HCT116 (cell line): ENCODE measurements around the gene MAP1S. TPM values are rescaled to one million over a fixed set of nuclear protein-coding genes. Genes with fewer than 3 reads are reported as not detected.

Source experiments
- ATAC-seq: fragments of 200-7000 bp; cut with Tn5 transposase; 2 replicates; pipeline ENCODE4 v1.9.1; 2020; ENCODE audit warnings: mild to moderate bottlenecking, moderate library complexity
- BruUV-seq: library from RNA; stranded (reverse); fragments of 400-500 nt; replicated peaks from 2 replicates; lab custom pipeline; 2021; lab: Mats Ljungman, UMichigan
- CTCF ChIA-PET: fragments of 300-600 bp; sonication (Branson Sonifier 250); formaldehyde crosslinking; loops from one replicate; lab custom pipeline; 2021; ENCODE audit warnings: antibody characterized with exemption; lab: Charles Lee
- POLR2A ChIA-PET: fragments of 300-600, 350-600 bp; sonication (Branson Sonifier 250); formaldehyde crosslinking; loops from one replicate; lab custom pipeline; 2021; ENCODE audit warnings: antibody characterized with exemption; lab: Charles Lee
- RAD21 ChIA-PET, 2 experiments: fragments of 300-600 bp; sonication (Branson Sonifier 250); formaldehyde crosslinking; loops; one replicate each; lab custom pipeline; 2023; ENCODE audit warnings: low total read pairs in 2 of 2; ENCODE audit not compliant: uncharacterized antibody in 2 of 2, unreplicated experiment in 2 of 2, low non-redundant PET in 1 of 2; lab: Charles Lee
- DNase-seq: peaks from one replicate; pipeline ENCODE4 v3.0.0-alpha.2; 2010; ENCODE audit warnings: low read depth, low spot score
- H2AFZ ChIP-seq: fragments of 200-600 bp; shearing (Covaris generic), sonication (generic); 2 replicates; pipeline ENCODE4 v1.6.1; 2017; ENCODE audit warnings: low read depth, mixed run types, mixed read lengths, antibody characterized with exemption, low read length; ENCODE audit not compliant: poor library complexity, severe bottlenecking
- H3K27ac ChIP-seq: 2 replicates; pipeline ENCODE4 v1.5.1; 2012; ENCODE audit warnings: low read depth, low read length
- H3K27me3 ChIP-seq: fragments of 200-600 bp; sonication (generic); 2 replicates; pipeline ENCODE4 v1.6.1; 2016; ENCODE audit warnings: mixed run types, low read length, mixed read lengths; ENCODE audit not compliant: insufficient read depth
- H3K36me3 ChIP-seq, 2 experiments: fragments of 200-500 bp in 1 of 2; fragments of 200-600 bp in 1 of 2; sonication (Bioruptor generic) in 1 of 2; sonication (generic) in 1 of 2; 2 replicates each; pipeline versions ENCODE4 v1.5.1 to v1.6.1; 2014 to 2016; ENCODE audit warnings: low read length in 2 of 2, inconsistent platforms in 1 of 2, mixed read lengths in 1 of 2, mixed run types in 1 of 2; ENCODE audit not compliant: insufficient read depth in 2 of 2, control insufficient read depth in 1 of 2
- H3K4me1 ChIP-seq, 2 experiments: fragments of 200-600 bp in 1 of 2; sonication (generic) in 1 of 2; 2 replicates each; pipeline versions ENCODE4 v1.5.1 to v1.6.1; 2012 to 2017; ENCODE audit warnings: low read length in 2 of 2, inconsistent platforms in 1 of 2, mild to moderate bottlenecking in 1 of 2, mixed read lengths in 1 of 2, mixed run types in 1 of 2, moderate library complexity in 1 of 2; ENCODE audit not compliant: insufficient read depth in 2 of 2, control insufficient read depth in 1 of 2
- H3K4me2 ChIP-seq: fragments of 200-600 bp; sonication (generic); 2 replicates; pipeline ENCODE4 v1.6.1; 2017; ENCODE audit warnings: mixed run types, low read length, mixed read lengths
- H3K4me3 ChIP-seq, 2 experiments: fragments of 200-600 bp in 1 of 2; sonication (generic) in 1 of 2; replicated peaks in 1 of 2; 2 replicates each; pipeline ENCODE4 v1.5.1; 2011 to 2016; ENCODE audit warnings: low read length in 2 of 2, control low read depth in 1 of 2, low read depth in 1 of 2, mild to moderate bottlenecking in 1 of 2, mixed read lengths in 1 of 2, mixed run types in 1 of 2
- H3K79me2 ChIP-seq: fragments of 200-600 bp; sonication (generic); 2 replicates; pipeline ENCODE4 v1.6.1; 2017; ENCODE audit warnings: mild to moderate bottlenecking, mixed run types, low read length, moderate library complexity, mixed read lengths; ENCODE audit not compliant: insufficient read depth
- H3K9ac ChIP-seq: fragments of 200-600 bp; sonication (generic); 2 replicates; pipeline ENCODE4 v1.6.1; 2016; ENCODE audit warnings: low read length, mixed read lengths
- H3K9me2 ChIP-seq: fragments of 200-600 bp; sonication (generic), shearing (Covaris generic); 2 replicates; pipeline ENCODE4 v1.6.1; 2017; ENCODE audit warnings: mixed run types, mild to moderate bottlenecking, moderate library complexity; ENCODE audit not compliant: insufficient read depth
- H3K9me3 ChIP-seq, 2 experiments: fragments of 200-500 bp in 1 of 2; fragments of 200-600 bp in 1 of 2; sonication (Bioruptor generic) in 1 of 2; sonication (generic) in 1 of 2; 2 replicates each; pipeline ENCODE4 v1.6.1; 2014 to 2017; ENCODE audit warnings: low read length in 2 of 2, mixed read lengths in 2 of 2, inconsistent platforms in 1 of 2, low read depth in 1 of 2, mild to moderate bottlenecking in 1 of 2, mixed run types in 1 of 2, moderate library complexity in 1 of 2; ENCODE audit not compliant: control insufficient read depth in 1 of 2, insufficient read depth in 1 of 2
- H4K20me1 ChIP-seq: fragments of 200-600 bp; sonication (generic), shearing (Covaris generic); 2 replicates; pipeline ENCODE4 v1.6.1; 2017; ENCODE audit warnings: mixed run types, mild to moderate bottlenecking, moderate library complexity; ENCODE audit not compliant: insufficient read depth
- ATF3 ChIP-seq: IDR thresholded peaks from 2 replicates; pipeline ENCODE4 v1.6.1; 2012
- CEBPB ChIP-seq: IDR thresholded peaks from 2 replicates; pipeline ENCODE4 v1.6.1; 2012; ENCODE audit warnings: low read depth
- FOSL1 ChIP-seq: IDR thresholded peaks from 2 replicates; pipeline ENCODE4 v1.6.1; 2012; ENCODE audit warnings: low read depth
- MAX ChIP-seq: IDR thresholded peaks from 2 replicates; pipeline ENCODE4 v1.6.1; 2012
- SIN3A ChIP-seq: IDR thresholded peaks from 2 replicates; pipeline ENCODE4 v1.6.1; 2012; ENCODE audit warnings: low read depth
- ZNF274 ChIP-seq: fragments of 200-500 bp; sonication (Bioruptor generic); IDR thresholded peaks from 2 replicates; pipeline ENCODE4 v1.6.1; 2014; ENCODE audit warnings: mild to moderate bottlenecking, low read depth, low read length, inconsistent platforms
- intact Hi-C: fragments of 100-400 bp; cut with micrococcal nuclease; formaldehyde crosslinking; loops from 2 replicates; pipeline ENCODE4 v1.10.0; 2022
- total RNA-seq: library from RNA; stranded (reverse); gene quantifications from one replicate; pipeline ENCODE4 v1.2.1, GENCODE V29; 2021; ENCODE audit not compliant: unreplicated experiment
- TF ChIP-seq, protein P1 (sequence below): IDR thresholded peaks from 2 replicates; pipeline ENCODE4 v1.6.1; 2011; ENCODE audit warnings: mild to moderate bottlenecking, low read length, moderate library complexity; ENCODE audit not compliant: insufficient replicate concordance; ENCODE audit errors: extremely low read depth
- TF ChIP-seq, protein P2 (sequence below), 3 experiments: fragments of 200-600 bp in 1 of 3; sonication (generic) in 1 of 3; IDR thresholded peaks in 2 of 3; conservative IDR thresholded peaks in 1 of 3; 2 replicates each; pipeline ENCODE4 v1.5.1; 2012 to 2017; ENCODE audit warnings: low read depth in 2 of 3, low read length in 2 of 3, antibody characterized with exemption in 1 of 3, borderline replicate concordance in 1 of 3, control low read depth in 1 of 3, mild to moderate bottlenecking in 1 of 3, mixed read lengths in 1 of 3, mixed run types in 1 of 3, moderate library complexity in 1 of 3; ENCODE audit not compliant: insufficient read depth in 1 of 3
- TF ChIP-seq, protein P3 (sequence below): IDR thresholded peaks from 2 replicates; pipeline ENCODE4 v1.6.1; 2012; ENCODE audit warnings: low read depth

The MAP1S gene
- total RNA-seq, 1 experiment from 2014 or later = 80.8 TPM

DNA sequence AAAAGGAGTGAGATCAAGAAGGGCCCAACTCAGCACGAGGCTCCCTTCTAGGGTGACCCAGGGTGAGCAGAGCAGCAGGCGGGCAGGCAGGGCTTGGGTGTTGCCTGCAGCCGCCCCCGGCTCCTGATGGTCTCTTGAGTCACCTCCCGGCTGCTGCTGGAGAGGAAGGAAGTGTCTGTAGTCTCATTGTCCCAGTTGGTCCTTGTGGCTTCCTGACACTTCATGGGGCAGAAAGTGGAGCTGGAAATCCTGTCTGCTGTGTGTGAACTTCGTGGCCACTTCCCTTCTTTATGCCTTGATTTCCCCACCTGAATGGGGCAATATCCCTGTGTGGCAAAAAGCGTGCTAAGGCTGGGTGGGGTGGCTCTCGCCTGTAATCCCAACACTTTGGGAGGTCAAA is 2.5 kb downstream of the MAP1S start:
- H3K36me3 ChIP-seq = peaks cover 7 to 17% of the 10 kb centered on the region in 2 experiments; a peak in 2 of 4 replicates
- intact Hi-C loops = no loop called here
- H3K9ac ChIP-seq = no peak overlapping the region
- no peak overlapping the region for H3K4me3 ChIP-seq
- H2AFZ ChIP-seq = no peak overlapping the region
- no peaks in the 10 kb centered on the region for H3K27me3 ChIP-seq
- no peaks in the 10 kb centered on the region for H3K9me2 ChIP-seq
- no peak overlapping the region for H3K27ac ChIP-seq
- H4K20me1 ChIP-seq = no peaks in the 10 kb centered on the region
- peak overlapping the region; percentile 82; the same call in 1 of the 2 replicates for H3K4me2 ChIP-seq
- H3K79me2 ChIP-seq = peaks cover 33% of the 10 kb centered on the region
- CTCF ChIA-PET = no interaction called here
- RAD21 ChIA-PET = no interaction called here
- DNase-seq (no peak), ATAC-seq (no peak)
- H3K4me1 ChIP-seq = peaks cover 13 to 35% of the 10 kb centered on the region in 2 experiments
- TF ChIP-seq CEBPB (no peak), ATF3 (no peak), MAX (no peak), SIN3A (no peak), ZNF274 (no peak), FOSL1 (no peak)
- TF ChIP-seq, protein P1, sequence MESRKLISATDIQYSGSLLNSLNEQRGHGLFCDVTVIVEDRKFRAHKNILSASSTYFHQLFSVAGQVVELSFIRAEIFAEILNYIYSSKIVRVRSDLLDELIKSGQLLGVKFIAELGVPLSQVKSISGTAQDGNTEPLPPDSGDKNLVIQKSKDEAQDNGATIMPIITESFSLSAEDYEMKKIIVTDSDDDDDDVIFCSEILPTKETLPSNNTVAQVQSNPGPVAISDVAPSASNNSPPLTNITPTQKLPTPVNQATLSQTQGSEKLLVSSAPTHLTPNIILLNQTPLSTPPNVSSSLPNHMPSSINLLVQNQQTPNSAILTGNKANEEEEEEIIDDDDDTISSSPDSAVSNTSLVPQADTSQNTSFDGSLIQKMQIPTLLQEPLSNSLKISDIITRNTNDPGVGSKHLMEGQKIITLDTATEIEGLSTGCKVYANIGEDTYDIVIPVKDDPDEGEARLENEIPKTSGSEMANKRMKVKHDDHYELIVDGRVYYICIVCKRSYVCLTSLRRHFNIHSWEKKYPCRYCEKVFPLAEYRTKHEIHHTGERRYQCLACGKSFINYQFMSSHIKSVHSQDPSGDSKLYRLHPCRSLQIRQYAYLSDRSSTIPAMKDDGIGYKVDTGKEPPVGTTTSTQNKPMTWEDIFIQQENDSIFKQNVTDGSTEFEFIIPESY = no peak
- TF ChIP-seq, protein P2, sequence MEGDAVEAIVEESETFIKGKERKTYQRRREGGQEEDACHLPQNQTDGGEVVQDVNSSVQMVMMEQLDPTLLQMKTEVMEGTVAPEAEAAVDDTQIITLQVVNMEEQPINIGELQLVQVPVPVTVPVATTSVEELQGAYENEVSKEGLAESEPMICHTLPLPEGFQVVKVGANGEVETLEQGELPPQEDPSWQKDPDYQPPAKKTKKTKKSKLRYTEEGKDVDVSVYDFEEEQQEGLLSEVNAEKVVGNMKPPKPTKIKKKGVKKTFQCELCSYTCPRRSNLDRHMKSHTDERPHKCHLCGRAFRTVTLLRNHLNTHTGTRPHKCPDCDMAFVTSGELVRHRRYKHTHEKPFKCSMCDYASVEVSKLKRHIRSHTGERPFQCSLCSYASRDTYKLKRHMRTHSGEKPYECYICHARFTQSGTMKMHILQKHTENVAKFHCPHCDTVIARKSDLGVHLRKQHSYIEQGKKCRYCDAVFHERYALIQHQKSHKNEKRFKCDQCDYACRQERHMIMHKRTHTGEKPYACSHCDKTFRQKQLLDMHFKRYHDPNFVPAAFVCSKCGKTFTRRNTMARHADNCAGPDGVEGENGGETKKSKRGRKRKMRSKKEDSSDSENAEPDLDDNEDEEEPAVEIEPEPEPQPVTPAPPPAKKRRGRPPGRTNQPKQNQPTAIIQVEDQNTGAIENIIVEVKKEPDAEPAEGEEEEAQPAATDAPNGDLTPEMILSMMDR (IDR thresholded peaks at IDR 0.05 in 2 of 3, conservative IDR thresholded peaks at IDR 0.05 in 1 of 3; ENCODE audit: borderline replicate concordance in 1 of 3, insufficient read depth in 1 of 3, low read depth in 2 of 3, low read length in 2 of 3) = no peak
- TF ChIP-seq, protein P3, sequence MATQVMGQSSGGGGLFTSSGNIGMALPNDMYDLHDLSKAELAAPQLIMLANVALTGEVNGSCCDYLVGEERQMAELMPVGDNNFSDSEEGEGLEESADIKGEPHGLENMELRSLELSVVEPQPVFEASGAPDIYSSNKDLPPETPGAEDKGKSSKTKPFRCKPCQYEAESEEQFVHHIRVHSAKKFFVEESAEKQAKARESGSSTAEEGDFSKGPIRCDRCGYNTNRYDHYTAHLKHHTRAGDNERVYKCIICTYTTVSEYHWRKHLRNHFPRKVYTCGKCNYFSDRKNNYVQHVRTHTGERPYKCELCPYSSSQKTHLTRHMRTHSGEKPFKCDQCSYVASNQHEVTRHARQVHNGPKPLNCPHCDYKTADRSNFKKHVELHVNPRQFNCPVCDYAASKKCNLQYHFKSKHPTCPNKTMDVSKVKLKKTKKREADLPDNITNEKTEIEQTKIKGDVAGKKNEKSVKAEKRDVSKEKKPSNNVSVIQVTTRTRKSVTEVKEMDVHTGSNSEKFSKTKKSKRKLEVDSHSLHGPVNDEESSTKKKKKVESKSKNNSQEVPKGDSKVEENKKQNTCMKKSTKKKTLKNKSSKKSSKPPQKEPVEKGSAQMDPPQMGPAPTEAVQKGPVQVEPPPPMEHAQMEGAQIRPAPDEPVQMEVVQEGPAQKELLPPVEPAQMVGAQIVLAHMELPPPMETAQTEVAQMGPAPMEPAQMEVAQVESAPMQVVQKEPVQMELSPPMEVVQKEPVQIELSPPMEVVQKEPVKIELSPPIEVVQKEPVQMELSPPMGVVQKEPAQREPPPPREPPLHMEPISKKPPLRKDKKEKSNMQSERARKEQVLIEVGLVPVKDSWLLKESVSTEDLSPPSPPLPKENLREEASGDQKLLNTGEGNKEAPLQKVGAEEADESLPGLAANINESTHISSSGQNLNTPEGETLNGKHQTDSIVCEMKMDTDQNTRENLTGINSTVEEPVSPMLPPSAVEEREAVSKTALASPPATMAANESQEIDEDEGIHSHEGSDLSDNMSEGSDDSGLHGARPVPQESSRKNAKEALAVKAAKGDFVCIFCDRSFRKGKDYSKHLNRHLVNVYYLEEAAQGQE = no peak
- no peaks in the 10 kb centered on the region for H3K9me3 ChIP-seq
- BruUV-seq = no TSS peak
- POLR2A ChIA-PET = no interaction called here
